ENCODE data around the gene GLYR1.

DNA sequence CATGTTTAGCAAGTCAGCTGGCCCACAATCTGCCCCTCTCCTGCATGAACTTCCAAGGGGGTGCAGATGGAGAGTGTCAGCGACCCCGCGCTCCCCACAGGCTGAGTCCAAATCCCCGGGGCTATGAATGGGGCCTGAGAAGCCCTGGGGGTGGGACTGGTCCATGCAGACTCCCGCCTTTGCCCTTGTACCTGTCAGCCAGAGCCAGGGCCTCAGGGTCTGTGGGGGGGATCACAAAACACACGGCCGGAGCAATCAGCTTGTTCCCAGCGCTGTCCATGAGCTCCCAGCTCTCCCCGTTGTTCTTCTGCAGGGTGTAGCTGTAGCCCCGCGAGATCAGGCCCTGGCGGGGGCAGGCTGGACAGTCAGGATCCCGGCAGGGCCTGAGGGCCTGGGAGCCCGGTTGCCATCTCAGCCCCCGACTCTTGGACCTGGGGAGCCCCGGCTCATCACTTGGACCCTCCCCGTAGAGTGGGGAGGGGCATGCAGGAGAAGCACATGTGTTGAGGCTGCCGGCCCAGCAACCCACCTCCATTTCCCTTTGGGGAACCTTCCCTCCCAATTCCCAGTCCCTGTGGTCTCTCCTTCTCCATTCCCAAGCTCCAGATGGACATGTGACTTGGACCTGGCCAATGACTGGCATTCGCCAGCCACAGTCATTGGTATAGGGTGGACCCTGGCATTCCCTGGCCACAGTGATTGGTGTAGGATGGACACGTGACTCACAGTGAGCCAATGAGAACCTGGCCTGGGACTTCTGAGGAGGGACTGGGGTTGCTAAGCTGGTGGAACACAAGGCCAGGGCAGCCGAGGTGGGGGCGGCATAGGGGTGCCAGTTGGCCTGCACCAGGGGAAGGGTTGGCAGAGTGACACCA, 47.4 kb upstream of the GLYR1 start:
- TF ChIP-seq, protein P1, sequence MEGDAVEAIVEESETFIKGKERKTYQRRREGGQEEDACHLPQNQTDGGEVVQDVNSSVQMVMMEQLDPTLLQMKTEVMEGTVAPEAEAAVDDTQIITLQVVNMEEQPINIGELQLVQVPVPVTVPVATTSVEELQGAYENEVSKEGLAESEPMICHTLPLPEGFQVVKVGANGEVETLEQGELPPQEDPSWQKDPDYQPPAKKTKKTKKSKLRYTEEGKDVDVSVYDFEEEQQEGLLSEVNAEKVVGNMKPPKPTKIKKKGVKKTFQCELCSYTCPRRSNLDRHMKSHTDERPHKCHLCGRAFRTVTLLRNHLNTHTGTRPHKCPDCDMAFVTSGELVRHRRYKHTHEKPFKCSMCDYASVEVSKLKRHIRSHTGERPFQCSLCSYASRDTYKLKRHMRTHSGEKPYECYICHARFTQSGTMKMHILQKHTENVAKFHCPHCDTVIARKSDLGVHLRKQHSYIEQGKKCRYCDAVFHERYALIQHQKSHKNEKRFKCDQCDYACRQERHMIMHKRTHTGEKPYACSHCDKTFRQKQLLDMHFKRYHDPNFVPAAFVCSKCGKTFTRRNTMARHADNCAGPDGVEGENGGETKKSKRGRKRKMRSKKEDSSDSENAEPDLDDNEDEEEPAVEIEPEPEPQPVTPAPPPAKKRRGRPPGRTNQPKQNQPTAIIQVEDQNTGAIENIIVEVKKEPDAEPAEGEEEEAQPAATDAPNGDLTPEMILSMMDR (IDR thresholded peaks at IDR 0.05), result no peak
- no peak for TF ChIP-seq EZH2phosphoT487 (IDR thresholded peaks at IDR 0.05)
